ENCODE data around the gene OGFOD2.

OGFOD2 gene

GRCh38 chr12:122977655-122978392 lies 2.8 kb downstream of the OGFOD2 start:
- DNase-seq (ENCODE audit: low read depth) = no peak

DNA sequence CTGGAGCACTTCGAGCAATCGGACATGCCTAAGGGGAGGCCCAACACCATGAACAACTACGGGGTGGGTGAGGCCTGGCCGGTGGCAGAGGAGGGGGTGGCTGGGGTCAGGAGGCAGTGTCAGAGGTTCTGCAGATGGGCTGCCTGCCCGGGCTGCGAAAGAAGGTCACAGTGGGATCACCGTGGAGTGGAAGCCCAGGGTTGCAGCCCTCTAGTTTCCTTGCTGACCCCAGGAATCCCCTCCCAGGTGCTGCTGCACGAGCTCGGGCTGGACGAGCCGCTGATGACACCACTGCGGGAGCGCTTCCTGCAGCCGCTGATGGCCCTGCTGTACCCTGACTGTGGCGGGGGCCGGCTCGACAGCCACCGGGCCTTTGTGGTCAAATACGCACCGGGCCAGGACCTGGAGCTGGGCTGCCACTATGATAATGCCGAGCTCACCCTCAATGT lies 3.5 kb downstream of the OGFOD2 start:
- DNase-seq (ENCODE audit: low read depth) = no peak

DNA sequence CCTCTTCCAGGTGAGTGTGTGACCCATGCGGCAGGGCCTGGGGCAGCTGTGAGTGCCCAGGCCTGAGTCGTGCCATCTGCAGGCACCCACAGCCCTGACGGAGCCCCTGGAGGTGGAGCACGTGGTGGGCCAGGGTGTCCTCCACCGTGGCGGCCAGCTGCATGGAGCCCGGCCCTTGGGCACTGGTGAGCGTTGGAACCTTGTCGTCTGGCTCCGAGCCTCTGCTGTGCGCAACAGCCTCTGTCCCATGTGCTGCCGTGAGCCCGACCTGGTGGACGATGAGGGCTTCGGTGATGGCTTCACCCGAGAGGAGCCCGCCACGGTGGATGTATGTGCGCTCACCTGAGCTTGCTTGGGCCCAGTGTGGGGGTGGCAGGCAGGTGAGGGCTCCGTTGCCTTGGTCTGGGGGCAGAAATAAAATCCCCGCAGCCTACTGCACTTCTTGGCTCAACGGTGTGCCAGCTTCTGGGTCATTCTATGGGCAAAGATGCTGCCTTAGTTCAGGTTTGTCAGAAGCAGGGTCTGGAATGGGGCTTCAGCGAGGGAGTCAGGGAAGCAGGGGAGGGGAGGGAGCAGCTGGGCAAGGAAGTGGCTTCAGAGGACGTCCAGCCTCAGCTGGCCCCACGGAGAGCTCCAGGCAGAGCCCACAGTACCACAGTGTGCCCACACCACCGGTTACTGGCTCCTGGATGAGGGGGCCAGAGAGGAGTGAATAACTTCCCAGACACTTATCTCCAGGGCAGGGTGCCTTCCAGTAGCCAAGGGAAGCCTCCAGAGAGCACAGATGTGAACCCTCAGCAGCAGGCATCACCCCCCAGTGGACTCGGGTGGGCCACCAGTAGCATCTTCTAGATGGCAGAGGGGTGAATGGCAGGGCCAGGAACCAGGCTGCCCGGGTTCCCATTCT lies 4.2 kb downstream of the OGFOD2 start:
- no peak for DNase-seq (ENCODE audit: low read depth)

GRCh38 chr12:122979908-122980182 lies 4.8 kb downstream of the OGFOD2 start:
- DNase-seq (ENCODE audit: low read depth) = no peak

- DNase-seq (ENCODE audit: low read depth) = no peak
These were observed 5.4 kb downstream of the OGFOD2 start, which contains the start of gene ARL6IP4 for GRCh38 chr12:122980183-122981035. ARL6IP4 (plus strand) TSS chr12:122980681; CDS start chr12:122981140, 459 bp downstream.

DNA sequence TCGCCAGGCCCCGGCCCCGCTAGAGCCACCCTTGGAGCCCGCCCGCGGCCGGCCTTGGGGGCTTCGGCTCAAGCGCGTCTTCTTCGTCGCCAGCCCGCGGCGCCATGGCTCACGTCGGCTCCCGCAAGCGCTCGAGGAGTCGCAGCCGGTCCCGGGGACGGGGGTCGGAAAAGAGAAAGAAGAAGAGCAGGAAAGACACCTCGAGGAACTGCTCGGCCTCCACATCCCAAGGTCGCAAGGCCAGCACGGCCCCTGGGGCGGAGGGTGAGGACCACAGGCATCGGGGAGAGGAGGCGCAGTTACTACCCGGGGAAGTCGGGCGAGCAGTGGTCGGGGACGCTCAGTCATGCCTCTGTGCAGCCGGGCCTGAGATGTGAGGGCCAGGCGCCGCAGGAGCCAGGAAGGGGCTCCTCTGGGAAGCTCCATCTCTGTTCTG lies 6.0 kb downstream of the OGFOD2 start:
- no peak for DNase-seq (ENCODE audit: low read depth)

GRCh38 chr12:122981587-122982476 lies 6.8 kb downstream of the OGFOD2 start:
- no peak for DNase-seq (ENCODE audit: low read depth)

- no peak for DNase-seq (ENCODE audit: low read depth)
These were observed 7.4 kb downstream of the OGFOD2 start for GRCh38 chr12:122982477-122982815.

DNA sequence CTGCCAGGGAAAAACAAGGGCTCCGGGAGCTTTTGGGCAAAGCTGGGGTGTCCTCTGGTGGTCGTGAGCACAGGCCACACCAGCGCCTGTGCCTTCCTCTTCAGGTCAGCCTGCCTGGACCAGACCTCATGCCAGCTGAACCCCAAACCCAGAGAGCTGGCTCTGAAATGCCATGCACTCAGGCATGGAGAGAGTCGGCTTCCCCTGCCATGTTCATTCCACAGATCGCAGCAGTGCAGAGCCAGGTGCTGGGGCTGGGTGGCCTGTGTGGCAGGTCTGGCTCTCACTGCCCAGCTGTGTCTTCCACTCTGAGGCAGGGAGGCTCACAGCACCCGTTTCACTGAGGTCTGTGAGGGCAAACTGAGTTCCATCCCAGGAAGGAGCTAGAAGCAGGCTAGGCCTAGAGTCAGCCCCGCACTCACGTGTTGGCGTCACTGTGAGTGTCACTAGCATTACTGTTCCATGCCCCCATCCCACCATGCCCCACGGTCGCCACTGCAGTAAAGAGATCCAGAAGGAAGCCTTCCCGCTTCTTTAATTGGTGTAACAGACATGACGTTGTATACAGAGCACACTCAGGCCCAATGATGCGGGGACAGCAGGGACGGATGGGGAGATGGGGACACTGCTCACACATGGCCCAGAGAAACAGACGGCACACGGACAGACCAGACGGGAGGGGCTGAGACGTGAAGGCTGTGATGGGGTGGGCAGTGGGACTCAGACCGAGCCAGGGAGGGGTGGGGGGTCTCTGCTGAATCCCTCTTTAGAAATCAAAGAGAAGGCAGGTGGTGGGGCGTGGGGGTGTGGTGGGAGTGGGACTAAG lies 8.1 kb downstream of the OGFOD2 start:
- no peak for DNase-seq (ENCODE audit: low read depth)

DNA sequence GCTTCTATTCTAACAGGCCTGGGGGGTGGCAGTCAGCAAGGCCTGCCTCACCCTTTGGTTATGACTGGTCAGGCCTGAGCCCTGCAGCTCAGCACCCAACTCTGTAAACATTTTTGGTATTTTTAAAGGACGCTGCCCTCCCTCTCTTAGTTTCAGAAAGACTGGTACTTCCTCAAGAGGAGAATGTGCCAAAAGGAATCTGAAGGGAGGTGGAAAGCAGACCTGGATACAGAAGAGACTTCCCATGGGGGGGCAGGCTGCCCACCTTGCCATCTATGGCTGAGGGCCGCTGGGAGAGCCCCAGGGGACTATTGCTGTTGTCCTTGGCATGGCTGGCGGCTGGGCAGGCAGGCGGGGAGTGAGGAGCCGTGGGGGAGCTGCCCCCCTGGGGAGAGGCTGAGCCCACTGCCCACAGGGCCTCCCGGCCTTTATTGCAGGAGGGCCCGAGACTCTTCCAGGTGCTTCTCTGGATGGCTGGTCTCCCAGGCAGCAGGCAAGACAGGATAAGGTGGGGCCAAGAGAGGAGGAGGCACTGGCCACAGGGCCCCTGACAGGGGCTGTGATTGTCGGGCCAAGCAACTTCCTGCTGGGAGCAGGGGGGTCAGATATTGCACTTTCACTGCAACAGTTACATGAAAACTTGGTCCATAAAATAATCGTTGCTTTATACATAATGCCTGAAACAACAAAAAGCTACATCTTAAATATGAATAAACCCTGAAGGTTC lies 8.9 kb downstream of the OGFOD2 start:
- no peak for DNase-seq (ENCODE audit: low read depth)

DNA sequence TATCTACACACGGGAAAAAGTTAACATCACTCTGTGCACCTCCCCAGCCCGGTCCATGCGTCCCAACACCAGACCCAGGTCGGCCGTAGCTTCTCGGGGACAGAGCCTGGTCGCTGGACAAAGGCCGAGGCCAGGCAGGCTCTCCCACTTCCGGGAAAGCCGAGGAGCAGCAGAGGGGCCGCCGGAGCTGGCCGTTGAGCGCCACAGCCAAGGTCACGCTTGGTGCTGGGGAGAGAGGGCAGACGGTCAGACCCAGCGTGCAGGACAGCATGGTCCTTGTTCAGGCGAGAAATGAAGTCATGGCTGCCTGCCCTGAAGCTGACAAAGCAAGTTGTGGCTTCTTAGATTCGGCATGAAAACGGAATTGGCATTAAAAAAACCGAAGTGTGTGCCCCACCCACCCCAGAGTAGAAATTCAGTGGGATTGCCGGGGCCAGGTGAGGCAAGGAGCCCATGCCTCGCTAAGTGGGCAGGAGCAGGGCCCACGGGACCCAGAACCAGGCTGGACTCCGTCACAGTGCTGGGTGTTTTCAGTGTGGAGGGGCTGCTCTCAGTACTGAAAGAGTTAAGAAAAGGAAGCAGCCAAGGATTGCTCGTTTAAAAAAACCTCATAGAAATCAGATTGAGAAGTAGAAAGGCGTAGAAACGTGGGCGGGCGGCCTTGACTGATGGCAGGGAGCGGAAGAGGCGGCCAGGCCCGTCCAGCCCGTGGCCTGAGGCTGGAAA lies 9.7 kb downstream of the OGFOD2 start:
- DNase-seq (ENCODE audit: low read depth) = no peak

GRCh38 chr12:122985338-122986257 lies 10.6 kb downstream of the OGFOD2 start:
- no peak for DNase-seq (ENCODE audit: low read depth)

DNA sequence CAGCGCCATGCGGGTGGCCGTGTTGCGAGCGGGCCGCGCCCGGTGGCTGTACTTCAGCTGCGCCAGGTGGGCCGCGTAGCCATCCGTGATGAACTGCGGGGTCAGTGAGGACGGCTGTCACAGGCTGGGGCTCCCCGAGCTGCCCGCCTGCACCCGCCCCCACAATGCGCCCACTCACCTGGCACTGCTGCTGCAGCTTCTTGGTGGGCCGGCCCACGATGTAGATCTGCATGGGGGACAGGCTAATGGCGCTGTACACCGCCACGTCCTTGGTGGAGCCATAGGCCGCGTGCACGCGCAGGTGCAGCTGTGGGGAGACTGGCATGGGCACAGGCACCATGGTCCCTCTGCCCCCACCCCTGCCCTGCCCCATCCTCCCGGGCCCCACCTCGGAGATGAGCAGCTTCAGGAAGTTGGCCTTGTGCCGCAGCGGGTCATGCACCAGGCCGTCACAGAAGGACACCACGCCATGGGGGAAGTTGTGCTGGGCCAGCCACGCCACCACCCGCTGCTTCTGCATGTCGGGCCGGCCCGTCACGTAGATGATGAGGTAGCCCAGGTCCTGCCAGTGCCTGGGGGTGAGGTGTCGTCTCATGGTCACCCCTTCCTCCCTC lies 11.3 kb downstream of the OGFOD2 start:
- no peak for DNase-seq (ENCODE audit: low read depth)

DNA sequence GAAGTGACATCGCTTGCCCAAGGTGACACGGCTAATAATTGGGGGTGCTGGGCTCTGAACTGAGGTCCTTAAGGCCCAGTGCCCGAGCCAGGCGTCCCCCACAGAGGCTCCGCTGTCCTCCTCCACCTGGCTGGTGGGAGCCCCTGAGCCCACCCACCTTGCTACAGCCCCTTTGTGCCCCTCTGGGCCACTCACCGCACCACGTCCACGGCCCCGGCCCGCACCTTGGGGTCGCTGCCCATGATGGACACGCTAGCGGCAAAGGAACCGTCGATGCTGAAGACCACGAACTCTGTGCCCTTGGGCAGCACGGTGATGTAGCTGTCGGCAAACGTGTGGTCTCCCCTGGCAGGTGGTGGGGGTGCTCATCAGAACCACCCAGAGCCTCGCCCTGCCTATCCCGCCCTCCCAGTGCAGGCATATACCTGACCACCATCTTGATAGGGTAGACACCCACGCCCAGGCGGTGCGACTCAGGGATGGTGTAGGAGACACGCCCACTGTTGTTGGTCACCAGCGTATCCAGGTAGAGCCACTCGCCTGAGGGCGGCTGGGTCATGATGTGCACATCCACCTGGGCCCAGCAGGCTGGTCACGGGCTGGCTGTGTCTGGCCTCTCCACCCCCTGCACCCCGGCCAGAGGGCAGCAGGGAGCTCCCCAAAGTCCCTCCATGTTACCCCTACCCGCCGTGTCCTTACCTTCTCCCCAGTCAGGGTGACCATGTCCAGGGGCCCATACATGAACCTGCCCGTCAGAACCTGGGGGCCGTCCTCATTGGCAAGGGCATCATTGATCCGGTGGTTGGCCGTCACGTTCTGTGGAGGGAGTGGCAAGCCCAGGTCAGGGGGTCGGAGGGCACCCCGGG lies 12.3 kb downstream of the OGFOD2 start:
- DNase-seq (ENCODE audit: low read depth) = no peak

GRCh38 chr12:122988036-122988435 lies 13.0 kb downstream of the OGFOD2 start:
- DNase-seq (ENCODE audit: low read depth) = no peak

DNA sequence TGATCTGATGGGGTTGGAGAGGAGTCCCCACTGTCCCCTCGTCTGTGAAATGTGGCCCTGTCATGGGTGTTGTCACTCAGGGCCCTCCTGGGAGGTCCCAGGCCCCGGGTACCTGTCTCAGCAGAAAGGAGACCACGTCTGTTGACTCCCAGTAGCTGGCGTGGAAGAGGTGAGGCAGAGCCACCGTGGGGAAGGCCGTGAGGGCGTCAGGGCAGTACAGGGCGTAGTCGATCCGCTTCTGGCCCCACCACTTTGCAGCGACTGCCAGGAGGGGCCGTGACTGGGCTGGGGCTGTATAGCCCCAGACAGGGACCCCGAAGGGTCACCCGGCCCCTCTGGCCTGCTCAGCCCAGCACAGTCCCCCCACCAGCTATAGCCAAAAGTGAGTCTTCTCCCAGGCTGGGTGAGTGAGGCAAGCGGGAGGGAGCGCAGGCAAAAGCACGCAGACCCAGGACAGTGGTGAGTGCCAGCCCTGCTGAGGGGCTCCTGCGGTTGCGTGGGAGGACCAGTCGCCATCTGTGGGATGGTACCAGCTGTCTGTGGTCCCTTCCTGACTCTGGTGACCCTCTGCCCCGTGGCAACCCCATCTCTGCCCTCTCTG lies 13.7 kb downstream of the OGFOD2 start:
- no peak for DNase-seq (ENCODE audit: low read depth)
